HPDE6-E6E7 (cell line): Measurements from ENCODE around the gene KCNK2.

Source experiments
- DNase-seq: peaks from one replicate; pipeline ENCODE4 v3.0.0; 2011; ENCODE audit warnings: missing footprints; ENCODE audit errors: extremely low spot score

KCNK2 gene

GRCh38 chr1:215252164-215252563 lies 169.6 kb downstream of the KCNK2 start:
- no peak for DNase-seq

DNA sequence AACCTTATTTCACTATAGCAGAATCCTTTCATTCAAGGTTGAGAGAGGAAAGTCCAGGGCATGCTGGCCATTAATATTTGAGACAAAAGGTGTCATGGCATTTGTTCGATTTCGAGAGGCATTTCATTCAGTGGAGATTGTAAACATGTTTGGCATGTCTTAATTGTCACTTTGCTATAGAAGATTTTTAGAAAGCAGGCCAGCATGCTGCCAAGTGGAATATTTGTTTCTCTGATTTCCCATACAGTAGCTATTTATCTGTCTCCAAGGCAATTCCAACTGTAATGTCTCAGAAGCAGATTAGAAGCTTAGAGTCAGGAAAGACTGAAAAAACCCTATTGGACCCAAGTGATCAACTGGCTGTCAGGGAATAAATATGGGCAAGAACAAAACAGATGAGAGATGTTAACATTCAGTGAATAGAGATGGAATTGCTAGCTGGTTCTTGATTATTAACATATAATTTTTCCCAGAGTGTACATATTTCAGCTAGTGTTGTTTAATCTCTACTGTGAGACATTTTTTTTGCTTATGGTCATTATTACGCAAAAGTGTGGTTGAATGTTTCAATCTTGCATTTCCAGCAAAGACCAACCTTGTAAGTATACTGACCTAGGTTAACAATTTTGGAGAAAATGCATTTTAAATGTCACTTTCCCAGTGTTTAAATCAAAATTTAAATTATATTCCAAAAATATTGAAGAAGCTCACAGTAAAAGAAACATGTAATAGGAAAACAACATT lies 174.6 kb downstream of the KCNK2 start:
- DNase-seq: no peak

- DNase-seq: no peak
Measured at GRCh38 chr1:215260711-215261110, 178.2 kb downstream of the KCNK2 start.

- no peak for DNase-seq
Measured at GRCh38 chr1:215262106-215262505, 179.6 kb downstream of the KCNK2 start.

GRCh38 chr1:215263636-215264035 lies 181.1 kb downstream of the KCNK2 start:
- no peak for DNase-seq

- no peak for DNase-seq
Measured at GRCh38 chr1:215264649-215265048, 182.1 kb downstream of the KCNK2 start.

GRCh38 chr1:215267495-215267894 lies 185.0 kb downstream of the KCNK2 start:
- no peak for DNase-seq

GRCh38 chr1:215269955-215270354 lies 187.4 kb downstream of the KCNK2 start:
- DNase-seq: no peak

DNA sequence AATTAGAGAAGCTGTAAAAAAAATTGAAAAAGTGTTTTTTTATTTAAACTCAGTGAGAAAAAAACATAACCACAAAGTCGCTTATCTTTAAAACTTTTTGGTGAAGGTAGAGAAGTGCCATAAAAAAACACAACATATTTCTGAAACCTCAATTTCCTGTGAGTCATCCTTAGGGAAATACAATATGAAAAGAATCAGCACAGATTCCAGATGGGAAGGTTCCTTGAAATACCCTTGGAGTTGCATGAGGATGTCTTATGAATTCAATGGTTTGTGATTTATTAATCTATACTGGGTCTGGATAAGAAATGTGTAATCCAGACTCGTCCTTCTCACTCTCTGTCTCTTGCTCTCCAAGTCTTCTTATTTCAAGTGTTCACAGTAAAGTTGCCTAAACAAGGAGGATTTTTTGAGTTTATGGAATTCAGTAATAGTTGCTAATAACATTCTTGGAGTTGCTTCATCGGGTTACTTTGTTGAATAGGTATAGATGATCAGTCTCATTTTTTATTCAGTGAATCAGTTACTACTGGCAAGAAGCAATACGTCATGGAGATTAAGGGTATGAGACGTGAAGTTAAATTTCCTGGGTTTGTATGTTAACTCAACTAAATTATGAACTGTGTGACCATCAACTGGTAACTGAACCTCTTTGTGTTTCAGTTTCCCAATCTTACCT lies 191.4 kb downstream of the KCNK2 start:
- DNase-seq: peak; percentile 13

DNA sequence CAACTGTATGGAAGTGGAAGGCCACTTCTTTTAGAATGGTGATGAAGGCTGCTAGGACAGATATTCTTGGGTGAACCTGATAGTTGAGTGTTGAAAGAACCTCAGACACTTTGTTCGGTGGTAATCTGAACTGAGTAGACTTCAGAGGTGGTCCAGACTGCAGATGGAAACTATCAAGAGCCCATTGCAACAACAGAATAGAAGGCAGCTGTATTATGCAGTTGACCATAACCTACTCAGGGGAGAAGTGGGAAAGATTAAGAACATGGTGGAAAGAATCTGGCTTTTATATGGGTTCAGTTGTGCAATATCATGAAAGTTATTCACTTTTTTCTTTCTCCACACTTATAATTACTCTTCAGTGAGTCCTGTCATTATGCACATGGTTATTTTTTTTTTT lies 194.0 kb downstream of the KCNK2 start:
- no peak for DNase-seq

GRCh38 chr1:215277532-215277931 lies 195.0 kb downstream of the KCNK2 start:
- no peak for DNase-seq

- no peak for DNase-seq
Measured at GRCh38 chr1:215279682-215280081, 197.1 kb downstream of the KCNK2 start.

DNA sequence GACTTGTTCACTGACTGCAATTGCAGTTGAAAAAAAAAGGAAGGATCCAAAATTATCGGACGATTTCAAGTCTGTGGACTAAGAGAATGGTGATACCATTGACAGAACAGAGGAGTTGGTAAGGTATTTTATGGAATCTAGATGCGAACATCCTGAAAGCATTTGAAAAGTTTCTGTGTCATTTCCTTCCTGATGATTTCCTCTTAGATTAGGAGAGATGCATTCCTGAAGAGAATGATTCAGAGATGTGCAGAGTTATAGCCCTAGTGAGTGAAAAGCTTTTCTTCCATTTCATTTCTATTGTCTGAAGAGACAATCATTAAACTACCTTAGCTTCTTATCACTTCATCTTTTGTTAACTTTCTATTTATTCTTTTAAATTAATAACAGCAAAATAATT lies 200.0 kb downstream of the KCNK2 start:
- no peak for DNase-seq

DNA sequence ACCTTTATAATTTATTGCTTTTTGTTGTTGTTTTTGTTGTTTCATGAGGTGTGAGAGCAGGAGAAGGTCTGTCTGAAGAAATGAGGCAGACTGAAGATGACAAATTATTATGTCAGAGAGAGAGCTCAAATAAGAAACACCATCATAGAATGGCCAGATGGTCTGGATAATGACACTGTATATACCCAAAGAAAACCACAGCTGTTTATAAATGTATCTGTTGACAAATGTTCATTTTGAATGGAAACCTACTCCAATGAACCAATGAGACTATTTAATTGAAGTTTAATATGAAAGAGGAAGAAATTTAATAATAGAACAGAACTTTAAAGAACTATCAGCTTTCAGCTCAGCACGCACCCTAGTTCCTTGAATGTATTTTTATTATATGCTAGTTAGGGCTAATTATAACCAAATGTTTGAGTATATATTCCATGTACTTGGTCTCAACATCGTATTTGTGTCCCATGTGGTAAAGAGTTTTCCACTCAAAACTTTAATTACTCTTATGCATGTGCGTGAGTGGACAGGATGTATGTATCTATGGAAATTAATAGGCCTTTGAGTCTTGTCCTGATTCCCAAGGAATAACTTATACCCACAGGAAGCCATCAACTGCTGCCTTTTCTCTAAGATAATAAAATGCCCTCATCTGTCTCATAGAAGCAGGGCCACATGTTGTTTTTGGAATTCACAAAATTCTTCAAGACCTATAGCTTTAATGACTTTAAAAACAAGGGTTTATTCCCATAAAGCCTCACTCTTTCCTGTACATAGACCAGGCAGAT lies 202.7 kb downstream of the KCNK2 start:
- DNase-seq: no peak
